Fibroblast of lung (primary cell): ENCODE results near the gene CATSPERE. TPM values are rescaled to one million over a fixed set of nuclear protein-coding genes. Genes with fewer than 3 reads are reported as not detected.
A peak's percentile ranks its signal among the peaks of the same experiment; 100 is the strongest.

Source experiments
- DNase-seq, 2 donors: peaks; one replicate each; pipeline versions ENCODE4 v3.0.0 to v3.0.0-alpha.2; 2010; ENCODE audit warnings: low read depth in 2 of 2
- H2AFZ ChIP-seq: 2 replicates; pipeline ENCODE4 v1.5.1; 2012; ENCODE audit warnings: low read length, control low read depth, inconsistent platforms
- H3K27ac ChIP-seq: 2 replicates; pipeline ENCODE4 v1.5.1; 2011; ENCODE audit warnings: low read length, control low read depth; ENCODE audit not compliant: insufficient read depth
- H3K27me3 ChIP-seq: 2 replicates; pipeline ENCODE4 v1.5.1; 2011; ENCODE audit warnings: mild to moderate bottlenecking, low read length; ENCODE audit not compliant: control insufficient read depth, insufficient read depth
- H3K36me3 ChIP-seq: 2 replicates; pipeline ENCODE4 v1.5.1; 2011; ENCODE audit warnings: low read length; ENCODE audit not compliant: control insufficient read depth, insufficient read depth
- H3K4me1 ChIP-seq: 2 replicates; pipeline ENCODE4 v1.5.1; 2011; ENCODE audit warnings: low read length; ENCODE audit not compliant: control insufficient read depth, insufficient read depth; ENCODE audit errors: extremely low read depth
- H3K4me2 ChIP-seq: 2 replicates; pipeline ENCODE4 v1.5.1; 2011; ENCODE audit warnings: low read length, control low read depth; ENCODE audit not compliant: insufficient read depth; ENCODE audit errors: extremely low read depth
- H3K4me3 ChIP-seq, 4 experiments: fragments of 200-600 bp in 1 of 4; sonication (generic) in 1 of 4; replicated peaks in 1 of 4; 2 replicates each; pipeline ENCODE4 v1.5.1; 2011 to 2016; ENCODE audit warnings: low read length in 4 of 4, low read depth in 3 of 4, mild to moderate bottlenecking in 3 of 4, control low read depth in 2 of 4, inconsistent platforms in 1 of 4, mixed read lengths in 1 of 4; ENCODE audit not compliant: insufficient read depth in 1 of 4; ENCODE audit errors: control extremely low read depth in 1 of 4
- H3K79me2 ChIP-seq: 2 replicates; pipeline ENCODE4 v1.5.1; 2012; ENCODE audit warnings: mild to moderate bottlenecking, low read length, inconsistent platforms; ENCODE audit not compliant: control insufficient read depth, insufficient read depth
- H3K9ac ChIP-seq: 2 replicates; pipeline ENCODE4 v1.5.1; 2011; ENCODE audit warnings: mild to moderate bottlenecking, low read length, control low read depth; ENCODE audit not compliant: insufficient read depth
- H3K9me3 ChIP-seq: 2 replicates; pipeline ENCODE4 v1.5.1; 2012; ENCODE audit warnings: low read depth, low read length; ENCODE audit not compliant: control insufficient read depth, insufficient read depth
- H4K20me1 ChIP-seq: 2 replicates; pipeline ENCODE4 v1.5.1; 2011; ENCODE audit warnings: low read length; ENCODE audit not compliant: control insufficient read depth, insufficient read depth; ENCODE audit errors: extremely low read depth
- CTCF ChIP-seq, 2 donors: IDR thresholded peaks in 1 of 2; conservative IDR thresholded peaks in 1 of 2; 1 replicate in 1 of 2; 2 replicates in 1 of 2; pipeline ENCODE4 v1.5.1; 2011 to 2012; ENCODE audit warnings: low read length in 2 of 2, control low read depth in 1 of 2, inconsistent platforms in 1 of 2, low read depth in 1 of 2, mild to moderate bottlenecking in 1 of 2
- EZH2 ChIP-seq: IDR thresholded peaks from 2 replicates; pipeline ENCODE4 v1.5.1; 2012; ENCODE audit warnings: low read length, control low read depth, mild to moderate bottlenecking; ENCODE audit errors: missing control alignments
- polyA plus RNA-seq, 2 donors: library from polyadenylated mRNA; depleted of rRNA in 1 of 2; stranded (reverse) in 1 of 2; unstranded in 1 of 2; fragments of >200 nt; gene quantifications; 2 replicates each; pipeline ENCODE4 v1.2.1, GENCODE V29; 2011 to 2012; ENCODE audit warnings: missing spikeins in 1 of 2
- total RNA-seq: library from RNA; depleted of rRNA; stranded (reverse); fragments of >200 nt; gene quantifications from 2 replicates; pipeline ENCODE4 v1.2.1, GENCODE V29; 2014

The CATSPERE gene
- total and polyA plus RNA-seq, 2 donors (not counting 1 experiment from before 2014, with no cell fraction given): 0.59 to 0.99 TPM

GRCh38 chr1:244647819-244648218, 186.7 kb downstream of the CATSPERE start:
- H3K9ac ChIP-seq: no peak overlapping the region
- H3K79me2 ChIP-seq: no peaks in the 10 kb centered on the region
- H3K4me2 ChIP-seq: no peak overlapping the region
- no peaks in the 10 kb centered on the region for H3K4me1 ChIP-seq
- no peak overlapping the region for H3K27ac ChIP-seq
- no peaks in the 10 kb centered on the region for H3K27me3 ChIP-seq
- H4K20me1 ChIP-seq: no peaks in the 10 kb centered on the region
- TF ChIP-seq EZH2: no peak
- TF ChIP-seq CTCF (conservative IDR thresholded peaks at IDR 0.05 in 1 of 2, IDR thresholded peaks at IDR 0.05 in 1 of 2; ENCODE audit: low read depth in 1 of 2, low read length in 2 of 2): no peak
- no peaks in the 10 kb centered on the region for H3K9me3 ChIP-seq
- H3K36me3 ChIP-seq: no peaks in the 10 kb centered on the region
- DNase-seq: no peak
- no peak overlapping the region for H2AFZ ChIP-seq
- no peak overlapping the region for H3K4me3 ChIP-seq

- H3K4me3 ChIP-seq: peak overlapping the region; percentile 63 to 83 (median 66)
- no peak overlapping the region for H3K9ac ChIP-seq
- peaks cover 4% of the 10 kb centered on the region for H3K4me1 ChIP-seq
- H3K9me3 ChIP-seq: no peaks in the 10 kb centered on the region
- H3K36me3 ChIP-seq: no peaks in the 10 kb centered on the region
- peak overlapping the region; percentile 99 for H2AFZ ChIP-seq
- peak overlapping the region; percentile 99 for H3K4me2 ChIP-seq
- H3K27me3 ChIP-seq: no peaks in the 10 kb centered on the region
- no peak for TF ChIP-seq EZH2
- TF ChIP-seq CTCF (conservative IDR thresholded peaks at IDR 0.05 in 1 of 2, IDR thresholded peaks at IDR 0.05 in 1 of 2; ENCODE audit: low read depth in 1 of 2, low read length in 2 of 2): no peak
- peak; percentile 33 to 47 for DNase-seq
- no peaks in the 10 kb centered on the region for H4K20me1 ChIP-seq
- no peak overlapping the region for H3K27ac ChIP-seq
- H3K79me2 ChIP-seq: peaks cover 32% of the 10 kb centered on the region
These were observed 191.0 kb downstream of the CATSPERE start for GRCh38 chr1:244651956-244652622.

- peak within 1 kb of the TSS; percentile 80 for H3K9ac ChIP-seq
- no peaks in the 10 kb centered on the region for H4K20me1 ChIP-seq
- H3K4me1 ChIP-seq: peaks cover 4% of the 10 kb centered on the region
- peaks cover 38% of the 10 kb centered on the region for H3K79me2 ChIP-seq
- peak within 1 kb of the TSS; percentile 99 for H2AFZ ChIP-seq
- H3K4me3 ChIP-seq: peak within 1 kb of the TSS; percentile 70 to 97 (median 85)
- H3K36me3 ChIP-seq: peaks cover 2% of the 10 kb centered on the region
- H3K27me3 ChIP-seq: no peaks in the 10 kb centered on the region
- peak within 1 kb of the TSS; percentile 82 for H3K27ac ChIP-seq
- H3K4me2 ChIP-seq: peak within 1 kb of the TSS; percentile 99
- DNase-seq: peak; percentile 100
- no peak for TF ChIP-seq EZH2
- TF ChIP-seq CTCF (conservative IDR thresholded peaks at IDR 0.05 in 1 of 2, IDR thresholded peaks at IDR 0.05 in 1 of 2; ENCODE audit: low read depth in 1 of 2, low read length in 2 of 2): peak; percentile 47 to 52
- no peaks in the 10 kb centered on the region for H3K9me3 ChIP-seq
These were observed 191.8 kb downstream of the CATSPERE start, which contains the start of gene DESI2 for GRCh38 chr1:244652623-244653438. Gene DESI2, plus strand, starts transcription at chr1:244653126. Its CDS starts 188 bp downstream, at chr1:244653314.
